NCI-H460 (cell line): ENCODE results near the gene CD200. TPM values are rescaled to one million over a fixed set of nuclear protein-coding genes. Genes with fewer than 3 reads are reported as not detected.
"Not testable (repeated sequence)": the region's sequence is repeated elsewhere in the genome, so short reads cannot be mapped to it uniquely, and the experiment has no call there.

ENCODE experiments used
- DNase-seq: peaks from one replicate; pipeline ENCODE4 v3.0.0-alpha.2; 2016; ENCODE audit warnings: low read depth; ENCODE audit errors: extremely low read depth
- total RNA-seq: library from RNA; depleted of rRNA; stranded (reverse); fragments of >200 nt; shearing (Covaris generic); gene quantifications from 2 replicates; pipeline ENCODE4 v1.2.3, GENCODE V29; 2014

Gene CD200
- total RNA-seq, 1 experiment from 2014 or later = not detected

DNA sequence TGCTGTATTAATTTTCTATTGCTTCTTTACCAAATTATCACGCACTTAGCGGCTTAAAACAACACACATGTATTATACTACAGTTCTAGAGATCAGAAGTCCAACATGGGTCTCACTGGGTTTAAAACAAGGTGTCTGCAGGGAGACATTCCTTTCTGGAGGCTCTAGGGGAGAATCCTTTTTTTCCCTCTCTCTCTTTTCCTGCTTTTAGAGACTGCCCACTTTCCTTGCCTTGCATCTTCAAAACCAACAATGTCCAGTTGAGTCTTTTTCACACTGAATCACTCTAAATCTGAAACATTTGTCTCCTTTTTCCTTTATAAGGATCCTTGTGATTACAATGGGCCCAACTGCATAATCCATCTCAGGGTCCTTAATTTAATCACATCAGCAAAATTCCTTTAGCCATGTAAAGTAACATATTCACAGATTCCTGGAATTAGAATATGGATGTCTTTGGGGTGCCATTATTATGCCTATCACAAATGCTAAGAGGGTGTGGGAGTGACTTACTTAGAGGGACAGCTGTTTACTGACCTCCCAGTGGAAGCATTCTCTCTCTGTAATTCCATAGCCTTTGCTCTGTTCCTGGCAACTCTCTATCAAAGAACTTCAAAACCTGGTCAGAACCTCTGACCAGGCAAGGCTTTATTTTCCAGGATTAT lies 21.8 kb downstream of the CD200 start:
- no peak for DNase-seq

DNA sequence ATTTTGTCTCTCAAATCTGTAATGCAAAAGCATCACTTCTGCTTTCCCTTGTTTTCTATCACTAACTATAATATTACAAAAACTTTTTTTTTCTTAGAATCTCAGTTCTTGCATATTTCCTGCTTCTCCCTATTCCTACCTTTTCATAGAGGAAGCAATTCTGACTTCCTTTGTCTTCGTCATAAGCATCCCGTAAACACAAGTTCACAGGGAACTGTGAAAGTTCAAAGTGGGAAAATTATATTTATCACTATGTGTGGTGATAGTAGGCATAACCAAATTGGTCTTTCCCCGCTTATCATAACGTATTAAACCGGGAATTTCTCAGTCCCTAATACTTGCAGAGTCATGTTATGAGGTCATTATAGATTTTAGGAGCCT lies 22.3 kb downstream of the CD200 start:
- no peak for DNase-seq

DNA sequence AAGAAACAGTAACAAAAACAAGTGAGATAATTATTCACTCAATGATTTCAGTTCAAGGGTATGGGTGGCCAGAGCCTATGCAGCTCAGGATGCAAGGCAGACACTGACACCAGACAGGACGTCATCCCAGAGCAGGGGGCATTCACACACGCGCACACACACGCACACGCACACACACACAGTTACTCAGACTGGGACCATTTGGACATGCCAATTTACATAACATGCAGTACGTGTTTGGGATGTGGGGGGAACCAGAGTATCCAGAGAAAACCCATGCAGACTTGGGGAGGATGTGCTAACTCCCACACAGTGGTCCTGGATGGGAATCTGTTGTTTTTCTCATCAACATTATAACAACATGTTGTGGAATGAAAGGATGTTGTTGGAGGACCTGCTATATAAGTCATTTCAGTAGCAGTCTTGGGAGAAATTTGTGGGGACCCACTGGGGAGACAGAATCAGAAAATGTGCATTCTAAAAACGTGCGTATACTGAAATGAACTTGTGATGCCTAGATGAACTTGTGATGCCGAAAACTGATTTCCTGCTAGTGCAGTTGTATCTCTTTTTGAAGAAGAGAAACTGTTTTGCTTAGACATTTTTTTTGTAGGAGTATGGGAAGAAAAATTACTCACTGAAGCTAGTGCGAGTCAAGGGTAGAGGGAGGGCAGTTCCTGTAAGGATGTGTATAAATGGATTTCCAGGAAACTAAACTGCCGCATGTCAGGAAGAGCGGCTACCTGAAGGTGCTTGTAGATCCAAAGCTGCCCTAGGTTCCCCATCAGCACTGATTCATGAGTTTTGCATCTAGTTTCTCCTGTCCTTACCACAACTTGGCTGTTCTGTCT lies 25.2 kb downstream of the CD200 start:
- no peak for DNase-seq

DNA sequence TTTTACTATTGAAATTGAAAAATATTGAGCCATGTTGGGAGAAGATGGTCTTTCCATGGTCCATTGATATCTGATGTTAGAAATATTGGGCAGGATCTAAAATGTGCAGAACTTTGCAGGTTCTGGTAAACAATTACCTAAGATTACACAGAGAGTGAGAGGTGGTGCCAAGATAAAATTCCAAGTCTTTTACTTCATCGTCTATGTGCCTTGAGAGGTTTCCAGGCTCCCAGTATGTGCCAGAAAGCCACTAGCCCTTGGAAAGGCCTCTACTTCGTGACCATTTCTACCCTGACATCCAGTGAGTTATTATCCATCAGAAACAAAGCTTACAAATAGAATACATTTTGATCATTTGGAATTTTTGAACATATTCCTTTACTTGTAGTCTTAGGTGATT lies 27.6 kb downstream of the CD200 start:
- no peak for DNase-seq

DNA sequence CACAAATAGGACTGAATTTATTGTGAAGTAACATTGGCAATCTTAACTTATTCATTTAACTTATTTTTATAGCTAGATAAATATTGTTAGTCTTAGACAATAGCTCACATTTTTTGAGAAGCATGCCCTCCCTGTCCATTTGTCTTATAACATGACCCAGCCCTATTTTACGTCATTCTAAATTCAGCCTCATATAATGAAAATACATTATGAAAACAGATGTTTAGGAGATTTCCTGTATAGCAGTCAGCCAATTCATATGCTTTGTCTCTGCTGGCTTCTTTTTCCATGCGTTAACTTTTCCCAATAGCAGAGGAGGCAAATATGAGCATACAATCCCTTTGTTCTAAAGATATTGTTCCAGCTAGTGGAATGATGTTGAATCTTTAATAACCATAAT lies 29.3 kb downstream of the CD200 start:
- no peak for DNase-seq

DNA sequence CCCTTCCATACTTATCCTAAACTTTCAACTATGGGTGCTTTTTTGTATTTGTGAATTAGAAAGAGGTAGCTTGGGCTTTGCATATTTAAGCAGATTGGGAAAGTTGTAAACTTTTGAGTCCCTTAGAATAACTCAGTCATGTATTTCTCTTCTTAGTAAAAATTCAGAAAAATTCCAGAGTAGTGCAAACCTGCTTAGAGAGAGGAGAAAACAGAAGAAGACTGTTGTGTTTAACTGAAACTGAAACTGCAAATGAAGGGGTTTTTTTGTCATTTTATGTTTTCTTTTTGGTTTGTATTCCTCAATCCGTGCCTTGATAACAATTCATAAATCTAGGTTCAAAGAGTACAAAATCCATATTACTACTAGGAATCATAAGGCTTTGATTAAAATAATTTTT lies 31.3 kb downstream of the CD200 start:
- no peak for DNase-seq

DNA sequence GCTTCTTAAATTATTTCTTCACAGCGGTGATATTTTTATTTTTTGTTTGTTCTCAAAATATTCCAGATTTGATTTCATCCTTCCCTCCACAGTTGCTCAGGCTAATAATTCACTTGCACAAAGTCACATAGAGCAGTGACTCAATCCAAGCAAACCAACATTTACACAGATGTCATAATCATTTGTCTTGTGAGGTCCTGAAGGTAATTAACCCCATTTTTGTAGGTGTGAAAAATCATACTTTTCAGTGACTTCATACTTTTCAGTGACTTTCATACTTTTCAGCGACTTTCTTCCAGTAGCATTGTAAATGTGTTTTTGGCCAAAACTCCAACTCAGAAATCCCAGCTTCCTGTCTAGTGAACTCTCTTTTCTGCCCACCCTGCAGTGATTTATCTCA lies 32.1 kb downstream of the CD200 start:
- DNase-seq = no peak

DNA sequence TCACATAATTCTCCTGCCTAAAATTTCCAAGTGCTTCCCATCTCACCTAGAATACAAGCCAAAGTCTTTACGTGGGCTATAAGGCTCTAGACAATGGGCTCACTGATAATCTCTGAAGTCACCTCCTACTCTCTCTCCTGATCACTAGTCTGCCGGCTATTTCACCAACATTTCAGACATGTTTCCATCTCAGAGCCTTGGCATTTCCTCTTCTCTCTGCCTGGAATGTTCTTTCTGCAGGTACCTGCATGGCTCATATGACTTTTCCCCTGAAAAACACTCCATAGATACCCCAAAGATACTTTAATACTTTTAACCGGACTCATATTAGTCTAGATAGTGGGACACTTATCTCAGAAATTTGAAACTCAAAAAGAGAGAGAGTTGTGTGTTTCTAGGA lies 32.7 kb downstream of the CD200 start:
- no peak for DNase-seq

DNA sequence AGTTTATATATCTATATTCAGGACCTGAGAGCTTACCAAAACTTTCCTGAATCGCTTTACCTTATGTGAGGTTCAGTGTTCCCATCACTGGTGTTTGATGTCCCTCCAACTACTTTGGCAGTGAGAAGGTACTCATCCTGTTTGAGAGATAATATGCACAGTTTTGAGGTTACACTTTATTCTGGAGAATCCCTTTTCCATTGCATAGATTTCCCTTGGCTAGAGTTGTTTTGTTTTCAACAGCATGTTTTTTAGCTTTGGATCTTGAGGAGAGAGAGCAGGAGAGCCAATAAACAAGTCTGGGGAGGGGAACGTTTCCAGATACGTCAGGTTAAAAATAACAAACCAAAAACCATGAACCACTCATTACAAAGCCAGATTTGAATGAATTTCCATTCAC lies 33.6 kb downstream of the CD200 start:
- DNase-seq = no peak

DNA sequence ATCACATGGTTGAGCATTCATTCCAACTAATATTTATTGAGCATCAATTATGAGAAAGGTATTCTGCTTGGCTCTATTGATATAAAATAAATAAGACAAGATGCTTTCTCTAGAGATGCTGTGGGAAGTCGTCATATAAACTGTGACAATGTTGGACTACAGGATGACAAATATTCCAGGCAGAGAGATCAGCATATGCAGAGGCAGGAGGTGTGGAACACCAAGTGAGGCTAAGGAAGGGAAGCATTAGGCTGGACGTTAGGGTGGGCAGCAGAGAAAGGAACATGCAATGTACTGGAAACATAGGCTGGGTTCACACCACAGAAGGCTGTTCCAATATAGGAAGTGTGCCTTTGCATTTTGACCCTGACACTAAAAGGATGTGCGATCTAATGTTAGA lies 38.6 kb downstream of the CD200 start:
- no peak for DNase-seq

DNA sequence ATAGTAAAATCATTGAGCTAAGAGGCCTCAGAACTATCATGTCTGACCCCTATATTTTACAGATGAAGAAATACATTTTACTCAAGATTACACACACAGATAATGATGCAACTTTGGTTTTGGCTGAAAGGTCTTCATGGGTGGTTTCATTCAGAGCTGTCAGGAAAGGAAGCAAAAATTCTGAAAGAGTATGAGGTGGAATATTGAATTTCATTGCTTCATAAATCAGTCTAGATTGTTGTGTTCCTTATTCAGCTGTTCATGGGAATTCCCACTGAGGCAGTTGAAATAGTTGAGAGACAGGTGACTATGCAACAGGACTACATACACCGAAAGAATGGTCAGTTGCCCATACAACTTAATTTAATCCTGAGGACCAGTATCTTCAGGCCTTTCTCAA lies 39.4 kb downstream of the CD200 start:
- DNase-seq = no peak

DNA sequence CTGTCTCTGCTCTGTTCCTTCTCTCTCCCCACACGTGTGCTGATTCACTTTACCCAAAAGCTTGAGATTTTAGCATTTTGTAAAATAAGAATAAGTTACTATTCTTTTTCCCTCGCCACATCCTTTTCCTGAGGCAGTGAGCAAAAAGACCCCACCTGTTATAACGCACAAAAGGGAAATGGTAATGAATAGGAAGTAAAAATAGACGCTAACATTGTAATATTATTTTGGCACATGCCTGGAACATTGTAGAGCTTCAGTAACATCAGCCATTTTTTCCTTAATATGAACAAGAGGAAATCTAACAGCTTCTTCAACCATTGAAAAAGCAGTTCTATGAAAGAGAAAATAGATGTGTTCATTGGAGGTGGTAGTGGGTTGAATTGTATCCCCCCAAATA lies 40.5 kb downstream of the CD200 start:
- no peak for DNase-seq

DNA sequence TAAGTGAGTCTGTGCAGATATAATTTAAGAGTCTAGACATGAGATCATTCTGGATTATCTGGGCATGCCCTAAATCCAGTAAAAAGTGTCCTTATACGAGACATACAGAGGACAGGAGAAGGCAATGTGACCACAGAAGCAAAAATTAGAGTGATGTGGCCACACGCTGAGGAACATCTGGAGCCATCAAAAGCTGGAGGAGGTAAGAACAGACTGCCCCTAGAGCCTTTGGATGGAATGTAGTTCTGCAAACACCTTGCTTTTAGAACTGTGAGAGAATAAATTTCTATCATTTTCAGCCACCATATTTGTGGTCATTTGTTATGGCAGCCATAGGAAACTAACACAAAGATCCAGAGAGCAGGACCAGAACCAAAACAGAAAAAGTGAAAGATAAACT lies 41.0 kb downstream of the CD200 start:
- no peak for DNase-seq

DNA sequence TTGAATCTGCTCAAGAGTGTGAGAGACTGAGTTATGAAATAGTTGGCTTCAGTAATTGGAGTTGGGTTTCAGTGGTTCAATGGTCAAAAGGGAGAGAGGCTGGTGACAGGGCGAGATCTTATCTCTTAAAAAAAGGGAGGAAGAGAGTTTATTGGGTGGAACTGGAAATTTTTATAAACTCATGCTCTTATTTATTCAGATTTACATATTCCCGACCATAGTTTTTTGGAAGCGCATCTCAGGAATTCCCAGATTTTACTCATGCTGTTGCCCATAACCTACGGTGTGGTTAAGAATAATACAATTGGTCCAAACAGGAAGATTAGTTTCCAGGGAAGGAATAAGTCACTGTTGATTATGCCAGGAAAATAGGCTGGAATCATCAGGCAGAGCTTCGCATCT lies 41.4 kb downstream of the CD200 start:
- DNase-seq = no peak

DNA sequence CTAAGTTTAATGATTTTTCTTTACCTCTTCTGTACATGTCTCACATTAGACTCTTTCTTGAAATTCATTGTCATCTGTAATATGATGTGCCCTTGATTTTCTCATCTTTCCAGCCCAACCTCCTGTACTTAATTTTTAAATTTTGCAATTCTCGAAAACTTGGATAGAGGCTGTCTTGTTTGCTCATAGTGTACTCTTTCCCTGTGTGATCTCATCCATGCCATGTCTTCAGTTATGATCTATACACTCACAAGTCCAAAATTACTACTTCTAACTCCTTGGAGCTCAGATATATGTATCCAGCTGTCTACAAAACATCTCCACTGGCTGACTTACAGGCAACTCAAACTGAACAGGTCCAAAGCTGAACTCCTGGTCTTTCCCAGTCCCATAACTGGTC lies 42.2 kb downstream of the CD200 start:
- no peak for DNase-seq

DNA sequence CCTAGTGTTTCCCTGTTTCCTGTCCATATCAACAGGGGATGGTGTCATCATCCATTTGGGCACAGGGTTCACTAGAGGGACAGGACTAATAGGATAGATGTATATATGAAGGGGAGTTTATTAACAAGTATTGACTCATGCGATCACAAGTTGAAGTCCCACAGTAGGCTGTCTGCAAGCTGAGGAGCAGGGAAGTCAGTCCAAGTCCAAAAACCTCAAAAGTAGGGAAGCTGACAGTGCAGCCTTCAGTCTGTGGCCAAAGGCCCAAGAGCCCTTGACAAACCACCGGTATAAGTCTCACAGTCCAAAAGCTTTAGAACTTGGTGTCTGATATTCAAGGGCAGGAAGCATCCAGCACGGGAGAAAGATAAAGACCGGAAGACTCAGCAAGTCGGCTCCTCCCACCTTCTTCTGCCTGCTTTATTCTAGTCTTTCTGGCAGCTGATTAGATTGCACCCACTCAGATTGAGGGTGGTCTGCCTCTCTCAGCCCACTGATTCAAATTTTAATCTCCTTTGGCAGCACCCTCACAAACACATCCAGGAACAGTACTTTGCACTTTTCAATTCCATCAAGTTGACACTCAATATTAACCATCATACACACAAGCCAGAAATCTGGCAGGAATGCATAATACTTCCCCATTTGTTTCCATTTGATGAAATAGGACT lies 43.4 kb downstream of the CD200 start:
- no peak for DNase-seq

DNA sequence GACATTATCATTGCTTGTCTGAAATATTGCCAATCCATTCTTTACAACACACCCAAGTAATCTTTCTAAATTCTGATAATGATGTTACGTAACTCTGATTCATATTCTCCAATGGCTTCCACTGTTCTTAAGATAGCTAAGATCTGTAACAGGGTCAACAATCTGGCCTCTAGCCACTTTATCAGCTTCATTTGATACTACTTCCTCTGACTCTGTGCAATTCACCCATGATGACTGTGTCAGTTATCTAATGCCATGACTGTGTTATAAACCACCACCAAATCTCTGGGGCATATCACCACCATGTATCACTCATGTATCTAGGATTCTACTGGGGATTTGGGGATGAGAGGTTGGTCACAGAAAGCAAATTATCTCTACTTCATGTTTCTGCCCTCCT lies 44.0 kb downstream of the CD200 start:
- no peak for DNase-seq

DNA sequence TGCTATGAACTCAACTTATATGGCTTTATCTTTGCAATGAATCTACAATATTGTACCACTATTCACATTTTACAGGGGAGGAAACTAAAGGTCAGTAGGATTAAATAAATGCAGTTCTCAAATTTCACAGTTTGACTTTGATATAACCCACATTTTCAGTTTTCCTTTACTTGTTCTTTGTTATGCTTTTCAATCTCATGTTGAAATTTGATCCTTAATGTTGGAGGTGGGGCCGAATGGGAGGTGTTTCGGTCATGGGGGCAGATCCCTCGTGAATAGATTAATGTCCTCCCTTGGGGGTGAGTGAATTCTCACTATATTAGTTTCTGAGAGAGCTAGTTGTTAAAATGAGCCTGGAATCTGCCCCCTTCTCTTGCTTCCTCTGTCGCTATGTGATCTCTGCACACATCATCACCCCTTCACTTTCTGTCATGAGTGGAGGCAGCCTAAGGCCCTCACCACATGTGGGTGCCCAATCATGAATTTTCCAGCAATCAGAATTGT lies 44.7 kb downstream of the CD200 start:
- no peak for DNase-seq

DNA sequence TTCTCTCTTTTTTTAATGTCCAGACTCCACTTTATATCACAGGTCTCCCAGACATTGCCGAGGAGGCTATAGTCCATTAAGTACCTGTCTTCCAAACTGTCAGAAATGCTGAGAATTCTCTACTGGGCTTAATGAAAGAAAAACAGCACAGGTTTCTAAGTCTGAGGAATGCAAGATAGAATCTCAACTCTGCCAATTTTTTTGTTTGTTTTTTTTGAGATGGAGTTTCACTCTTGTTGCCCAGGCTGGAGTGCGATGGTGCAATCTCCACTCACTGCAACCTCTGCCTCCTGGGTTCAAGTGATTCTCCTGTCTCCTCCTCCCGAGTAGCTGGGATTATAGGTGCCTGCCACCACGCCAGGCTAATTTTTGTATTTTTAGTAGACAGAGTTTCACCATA lies 45.4 kb downstream of the CD200 start:
- DNase-seq = not testable (repeated sequence)

DNA sequence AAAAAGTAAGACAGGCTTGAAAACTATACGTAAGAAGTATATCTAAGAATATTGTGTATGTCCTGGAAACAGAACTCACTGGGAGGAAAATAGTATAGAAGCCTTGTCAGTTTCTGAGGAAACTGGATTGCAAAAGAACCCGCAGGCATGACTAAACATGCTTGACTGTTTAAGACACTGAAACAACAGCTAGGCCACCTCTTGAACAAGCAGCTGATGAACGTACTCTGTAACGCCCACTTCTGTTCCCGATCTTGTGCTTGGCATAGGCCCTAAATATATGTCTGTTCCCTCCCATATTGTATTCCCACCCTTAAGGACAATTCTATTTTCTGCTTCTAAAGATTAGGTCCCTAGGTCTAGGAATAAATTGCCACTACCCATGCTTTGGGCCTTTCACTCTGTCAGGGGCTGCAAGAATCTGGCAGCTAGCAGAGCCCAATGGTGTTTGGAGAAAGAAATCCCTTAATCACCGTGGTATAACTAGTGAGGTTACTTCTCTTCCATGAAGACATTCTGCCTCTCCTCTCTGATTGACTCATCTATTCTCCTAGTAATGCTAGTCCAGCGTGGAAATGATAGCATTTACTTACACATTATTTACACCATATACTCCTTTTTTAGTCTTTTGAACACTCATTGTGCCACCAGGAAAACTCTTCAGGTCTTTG lies 46.2 kb downstream of the CD200 start:
- no peak for DNase-seq
